ENCODE measurements around the gene GADD45B. TPM values are rescaled to one million over a fixed set of nuclear protein-coding genes. Genes with fewer than 3 reads are reported as not detected.
A peak's percentile ranks its signal among the peaks of the same experiment; 100 is the strongest.

Gene GADD45B
- total RNA-seq, 4 donors from 2014 or later, result 148 to 250 (median 195) TPM

GRCh38 chr19:2453431-2454025, 22.4 kb upstream of the GADD45B start:
- intact Hi-C loops (cut with DNase I), result no loop called here
- no peaks in the 10 kb centered on the region for H3K36me3 ChIP-seq
- H3K27me3 ChIP-seq, result no peaks in the 10 kb centered on the region
- no peak overlapping the region for H3K27ac ChIP-seq
- no peak for DNase-seq
- H3K4me3 ChIP-seq (replicated peaks in 1 of 3), result no peak overlapping the region
- peaks cover 7 to 12% of the 10 kb centered on the region in 2 donors for H3K4me1 ChIP-seq
- TF ChIP-seq CTCF (IDR thresholded peaks at IDR 0.05) (no peak), POLR2A (IDR thresholded peaks at IDR 0.05) (no peak)
- no peaks in the 10 kb centered on the region for H3K9me3 ChIP-seq
- 95 to 96% methylated on average over 10 to 14 of the region's 19 CpGs for WGBS, 2 donors

- intact Hi-C loops (cut with DNase I), result no loop called here
- H3K36me3 ChIP-seq, result no peaks in the 10 kb centered on the region
- DNase-seq, result no peak
- H3K9me3 ChIP-seq, result no peaks in the 10 kb centered on the region
- H3K27ac ChIP-seq, result no peak overlapping the region
- peaks cover 7 to 12% of the 10 kb centered on the region in 2 donors for H3K4me1 ChIP-seq
- TF ChIP-seq POLR2A (IDR thresholded peaks at IDR 0.05) (no peak), CTCF (IDR thresholded peaks at IDR 0.05) (no peak)
- no peak overlapping the region for H3K4me3 ChIP-seq (replicated peaks in 1 of 3)
- H3K27me3 ChIP-seq, result no peaks in the 10 kb centered on the region
- 88 to 93% methylated on average over 18 to 19 of the region's 19 CpGs for WGBS, 2 donors
Observed at GRCh38 chr19:2454199-2454961, 21.5 kb upstream of the GADD45B start.

GRCh38 chr19:2454962-2455850, 20.7 kb upstream of the GADD45B start:
- Histone ChIP-seq H3K4me3 (replicated peaks in 1 of 3) (peak overlapping the region in 1 of 3 donors; percentile 98), H3K9me3 (no peaks in the 10 kb centered on the region), H3K27me3 (no peaks in the 10 kb centered on the region), H3K36me3 (no peaks in the 10 kb centered on the region), H3K27ac (peak overlapping the region in 1 of 3 donors; percentile 48), H3K4me1 (peaks cover 7 to 12% of the 10 kb centered on the region in 2 donors)
- DNase-seq, result no peak
- intact Hi-C loops (cut with DNase I), result no loop called here
- WGBS, 2 donors, result 85 to 91% methylated on average over 10 to 11 of the region's 14 CpGs
- no peak for TF ChIP-seq CTCF (IDR thresholded peaks at IDR 0.05)
- no peak for TF ChIP-seq POLR2A (IDR thresholded peaks at IDR 0.05)

- peaks cover 7 to 12% of the 10 kb centered on the region in 2 donors for H3K4me1 ChIP-seq
- H3K4me3 ChIP-seq (replicated peaks in 1 of 3), result peak overlapping the region; percentile 42 to 98 (median 81)
- H3K27ac ChIP-seq, result peak overlapping the region in 1 of 3 donors; percentile 48
- H3K9me3 ChIP-seq, result no peaks in the 10 kb centered on the region
- intact Hi-C loops (cut with DNase I), result no loop called here
- no peaks in the 10 kb centered on the region for H3K36me3 ChIP-seq
- WGBS, 2 donors, result 0 to 2% methylated on average over 8 to 19 of the region's 62 CpGs
- H3K27me3 ChIP-seq, result no peaks in the 10 kb centered on the region
- TF ChIP-seq CTCF (IDR thresholded peaks at IDR 0.05), result no peak
- TF ChIP-seq POLR2A (IDR thresholded peaks at IDR 0.05), result no peak
- DNase-seq, result peak; percentile 47
Observed at GRCh38 chr19:2455851-2456570, 19.9 kb upstream of the GADD45B start.

All from thyroid gland (tissue), 4 donors.